Glutamatergic neuron (in vitro differentiated cells): ENCODE results near the gene ACTL6A. TPM values are rescaled to one million over a fixed set of nuclear protein-coding genes. Genes with fewer than 3 reads are reported as not detected.
A peak's percentile ranks its signal among the peaks of the same experiment; 100 is the strongest.

Experiments used
- DNase-seq: peaks from one replicate; pipeline ENCODE4 v3.0.0; 2022
- H3K27ac Mint-ChIP-seq: one replicate; pipeline ENCODE4 v1.8.0; 2020; ENCODE audit warnings: mild to moderate bottlenecking, mixed read lengths, inconsistent platforms; ENCODE audit not compliant: unreplicated experiment
- H3K27me3 Mint-ChIP-seq: one replicate; pipeline ENCODE4 v1.8.0; 2020; ENCODE audit warnings: mild to moderate bottlenecking, moderate library complexity, mixed read lengths, inconsistent platforms; ENCODE audit not compliant: unreplicated experiment
- H3K36me3 Mint-ChIP-seq: one replicate; pipeline ENCODE4 v1.8.0; 2020; ENCODE audit warnings: mild to moderate bottlenecking, mixed read lengths, inconsistent platforms; ENCODE audit not compliant: unreplicated experiment
- H3K4me1 Mint-ChIP-seq: one replicate; pipeline ENCODE4 v1.8.0; 2020; ENCODE audit warnings: mild to moderate bottlenecking, low read depth, mixed read lengths, inconsistent platforms; ENCODE audit not compliant: unreplicated experiment
- H3K4me3 Mint-ChIP-seq: one replicate; pipeline ENCODE4 v1.8.0; 2020; ENCODE audit warnings: mild to moderate bottlenecking, mixed read lengths, inconsistent platforms; ENCODE audit not compliant: unreplicated experiment
- H3K9me3 Mint-ChIP-seq: one replicate; pipeline ENCODE4 v1.8.0; 2020; ENCODE audit warnings: mild to moderate bottlenecking, moderate library complexity, mixed read lengths, inconsistent platforms; ENCODE audit not compliant: unreplicated experiment
- CTCF ChIP-seq: fragments of 200-600 bp; sonication (generic); IDR thresholded peaks from one replicate; pipeline ENCODE4 v1.5.0; 2021; ENCODE audit not compliant: partially characterized antibody, unreplicated experiment
- total RNA-seq: library from RNA; stranded (reverse); fragmentation: NEBNext Ultra II Directional; extraction: Animal tissue kit (Norgen Biotek cat#: 25700); gene quantifications from one replicate; pipeline ENCODE4 v1.2.1, GENCODE V29; 2021; ENCODE audit not compliant: unreplicated experiment

Gene ACTL6A
- total RNA-seq, 1 donor from 2014 or later, result 58.8 TPM

GRCh38 chr3:179603831-179604230 is 41.1 kb downstream of the ACTL6A start:
- Mint-ChIP-seq H3K4me3 (peak overlapping the region; percentile 99), H3K4me1 (peaks cover 5% of the 10 kb centered on the region), H3K9me3 (peaks cover 2% of the 10 kb centered on the region), H3K27me3 (no peaks in the 10 kb centered on the region), H3K36me3 (no peaks in the 10 kb centered on the region), H3K27ac (peak overlapping the region; percentile 96)
- no peak for TF ChIP-seq CTCF
- no peak for DNase-seq

GRCh38 chr3:179604321-179605078 is 41.8 kb downstream of the ACTL6A start, which contains the start of the genes MRPL47 and NDUFB5:
TSS of gene MRPL47 (minus strand) at chr3:179604638. CDS start at chr3:179604624, 14 bp downstream.
TSS of gene NDUFB5 (plus strand) at chr3:179604794. CDS start at chr3:179604816, 22 bp downstream.
- Mint-ChIP-seq H3K27ac (peak within 1 kb of the TSS; percentile 96), H3K4me3 (peak within 1 kb of the TSS; percentile 99), H3K4me1 (peaks cover 5% of the 10 kb centered on the region), H3K36me3 (no peaks in the 10 kb centered on the region), H3K9me3 (peaks cover 2% of the 10 kb centered on the region), H3K27me3 (no peaks in the 10 kb centered on the region)
- no peak for TF ChIP-seq CTCF
- peak; percentile 90 for DNase-seq

DNA sequence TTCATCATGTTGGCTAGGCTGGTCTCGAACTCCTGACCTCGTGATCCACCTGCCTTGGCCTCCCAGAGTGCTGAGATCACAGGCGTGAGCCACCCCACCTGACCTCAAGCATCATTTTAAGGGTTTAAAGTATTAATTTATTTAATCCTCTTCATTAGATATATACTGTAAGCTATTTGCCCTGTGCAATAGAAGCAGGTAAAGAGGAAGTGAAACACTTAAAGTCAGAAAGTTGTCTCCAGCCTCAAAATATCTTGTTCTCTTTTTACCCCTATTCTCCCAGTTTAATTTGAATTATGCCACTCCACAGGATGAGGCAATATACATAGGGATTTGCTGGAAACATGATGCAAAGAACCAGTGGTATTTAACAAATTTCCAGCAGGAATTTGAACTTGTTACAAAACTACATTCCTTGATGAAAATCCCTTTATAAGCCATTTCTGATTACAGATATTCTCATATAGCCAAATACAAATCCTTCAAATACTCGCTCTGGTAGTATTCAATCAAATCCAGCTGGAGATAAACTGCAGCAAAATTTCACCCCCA is 43.9 kb downstream of the ACTL6A start:
- H3K9me3 Mint-ChIP-seq, result peaks cover 2% of the 10 kb centered on the region
- H3K4me1 Mint-ChIP-seq, result peaks cover 5% of the 10 kb centered on the region
- H3K4me3 Mint-ChIP-seq, result no peak overlapping the region
- H3K36me3 Mint-ChIP-seq, result no peaks in the 10 kb centered on the region
- no peak overlapping the region for H3K27ac Mint-ChIP-seq
- no peaks in the 10 kb centered on the region for H3K27me3 Mint-ChIP-seq
- DNase-seq, result no peak
- no peak for TF ChIP-seq CTCF

GRCh38 chr3:179608931-179609720 is 46.4 kb downstream of the ACTL6A start:
- Mint-ChIP-seq H3K4me3 (no peak overlapping the region), H3K36me3 (no peaks in the 10 kb centered on the region), H3K27ac (no peak overlapping the region), H3K4me1 (peaks cover 5% of the 10 kb centered on the region), H3K9me3 (peaks cover 2% of the 10 kb centered on the region), H3K27me3 (no peaks in the 10 kb centered on the region)
- no peak for DNase-seq
- TF ChIP-seq CTCF, result no peak

GRCh38 chr3:179610066-179610465 is 47.3 kb downstream of the ACTL6A start:
- TF ChIP-seq CTCF, result no peak
- H3K27ac Mint-ChIP-seq, result no peak overlapping the region
- no peaks in the 10 kb centered on the region for H3K27me3 Mint-ChIP-seq

More at GRCh38 chr3:179610066-179610465, 47.3 kb downstream of the ACTL6A start:
- Mint-ChIP-seq H3K4me3 (no peak overlapping the region), H3K9me3 (no peaks in the 10 kb centered on the region), H3K4me1 (peaks cover 5% of the 10 kb centered on the region), H3K36me3 (no peaks in the 10 kb centered on the region)
- no peak for DNase-seq
